ENCODE results near the gene DSTYK.

DSTYK gene

DNA sequence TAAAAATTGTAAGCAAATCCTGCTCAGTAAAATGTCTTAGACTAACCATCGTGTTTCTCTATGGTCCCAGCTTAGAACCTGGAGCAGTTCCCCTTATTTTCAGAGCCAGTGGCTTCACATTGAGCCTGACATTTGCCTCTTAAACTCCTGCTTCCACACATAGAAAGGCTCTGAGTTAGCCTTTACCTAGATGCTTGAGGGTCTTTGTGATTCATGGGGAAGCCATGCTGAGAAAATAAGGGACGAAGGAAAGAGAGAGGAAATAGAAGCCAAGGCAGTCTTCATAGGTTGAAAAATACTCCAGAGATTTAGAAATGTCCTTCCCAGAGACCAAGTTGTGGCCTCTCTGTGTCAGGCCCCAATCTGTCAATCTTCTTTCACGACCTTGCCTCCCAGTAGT is 73.6 kb downstream of the DSTYK start:
- Histone ChIP-seq H3K36me3 (ENCODE audit: insufficient read depth, low read depth, low read length) (no peaks in the 10 kb centered on the region), H3K27ac (ENCODE audit: low read length) (peak overlapping the region; percentile 44), H3K9me3 (ENCODE audit: insufficient read depth, low read depth, low read length) (no peaks in the 10 kb centered on the region), H3K4me1 (ENCODE audit: insufficient read depth, low read length) (peaks cover 3% of the 10 kb centered on the region; the same call in 1 of the 2 replicates), H3K9ac (ENCODE audit: low read depth, low read length) (0 out of 2 replicates have a peak overlapping the region, but pooled peaks have one; percentile 27), H3K27me3 (ENCODE audit: insufficient read depth, low read length) (no peaks in the 10 kb centered on the region), H3K4me3 (ENCODE audit: low read length) (no peak overlapping the region)

DNA sequence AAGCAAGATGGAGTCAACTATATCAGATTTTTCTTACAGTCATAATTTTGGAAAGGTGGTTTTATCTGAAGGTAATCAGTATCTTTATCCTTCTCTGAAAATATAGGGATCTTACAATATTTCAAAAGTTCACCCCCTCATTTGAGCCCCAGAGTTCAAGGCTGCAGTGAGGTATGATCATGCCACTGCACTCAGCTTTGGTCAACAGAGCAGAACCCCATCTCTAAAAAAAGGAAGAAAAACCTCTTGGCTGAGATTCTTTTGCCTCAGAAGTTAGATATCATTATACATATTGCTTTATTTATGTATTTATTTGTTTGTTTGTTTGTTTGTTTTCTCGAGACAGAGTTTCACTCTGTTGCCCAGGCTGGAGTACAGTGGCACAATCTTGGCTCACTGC is 78.2 kb downstream of the DSTYK start:
- Histone ChIP-seq H3K27me3 (ENCODE audit: insufficient read depth, low read length) (no peaks in the 10 kb centered on the region), H3K4me3 (ENCODE audit: low read length) (no peak overlapping the region), H3K27ac (ENCODE audit: low read length) (no peak overlapping the region), H3K9me3 (ENCODE audit: insufficient read depth, low read depth, low read length) (no peaks in the 10 kb centered on the region), H3K36me3 (ENCODE audit: insufficient read depth, low read depth, low read length) (no peaks in the 10 kb centered on the region), H3K9ac (ENCODE audit: low read depth, low read length) (no peak overlapping the region), H3K4me1 (ENCODE audit: insufficient read depth, low read length) (peaks cover 1% of the 10 kb centered on the region; the same call in 1 of the 2 replicates)

DNA sequence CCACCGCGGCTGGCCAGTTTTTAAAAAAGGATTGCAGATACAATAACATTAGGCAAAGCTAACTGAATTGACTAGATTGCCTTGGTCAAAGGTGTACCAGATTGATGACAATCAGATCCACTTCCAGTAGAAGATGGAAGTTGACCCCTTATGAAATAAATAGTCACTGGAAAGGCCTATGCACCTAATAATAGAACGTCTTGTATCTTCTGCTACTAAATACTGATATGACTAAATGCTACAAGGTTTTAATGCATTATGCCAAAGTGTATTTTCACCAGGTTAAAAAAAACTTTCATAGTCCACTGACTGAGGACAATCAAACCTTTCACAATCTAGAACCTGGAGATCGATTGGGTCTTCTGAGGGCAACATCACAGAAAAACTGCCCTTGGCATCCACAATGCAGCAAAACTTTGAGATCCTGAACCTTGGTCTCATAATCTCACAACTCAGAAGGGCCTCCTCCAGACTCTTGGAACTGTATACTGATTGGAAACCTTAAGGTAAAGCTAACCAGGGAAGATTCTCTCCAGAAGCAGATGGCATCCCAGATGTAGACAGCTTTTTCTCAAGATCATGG is 82.0 kb downstream of the DSTYK start:
- H3K4me3 ChIP-seq (ENCODE audit: low read length) = no peak overlapping the region
- no peaks in the 10 kb centered on the region for H3K27me3 ChIP-seq (ENCODE audit: insufficient read depth, low read length)
- H3K9ac ChIP-seq (ENCODE audit: low read depth, low read length) = no peak overlapping the region
- no peaks in the 10 kb centered on the region for H3K4me1 ChIP-seq (ENCODE audit: insufficient read depth, low read length)
- no peak overlapping the region for H3K27ac ChIP-seq (ENCODE audit: low read length)
- no peaks in the 10 kb centered on the region for H3K36me3 ChIP-seq (ENCODE audit: insufficient read depth, low read depth, low read length)
- H3K9me3 ChIP-seq (ENCODE audit: insufficient read depth, low read depth, low read length) = no peaks in the 10 kb centered on the region

GRCh38 chr1:205128050-205128449 is 83.5 kb downstream of the DSTYK start:
- Histone ChIP-seq H3K4me3 (ENCODE audit: low read length) (no peak overlapping the region), H3K27me3 (ENCODE audit: insufficient read depth, low read length) (no peaks in the 10 kb centered on the region), H3K9ac (ENCODE audit: low read depth, low read length) (no peak overlapping the region), H3K36me3 (ENCODE audit: insufficient read depth, low read depth, low read length) (no peaks in the 10 kb centered on the region), H3K27ac (ENCODE audit: low read length) (no peak overlapping the region), H3K9me3 (ENCODE audit: insufficient read depth, low read depth, low read length) (no peaks in the 10 kb centered on the region), H3K4me1 (ENCODE audit: insufficient read depth, low read length) (no peaks in the 10 kb centered on the region)

GRCh38 chr1:205127646-205128045 is 83.9 kb downstream of the DSTYK start:
- no peak overlapping the region for H3K4me3 ChIP-seq (ENCODE audit: low read length)
- no peaks in the 10 kb centered on the region for H3K9me3 ChIP-seq (ENCODE audit: insufficient read depth, low read depth, low read length)
- H3K36me3 ChIP-seq (ENCODE audit: insufficient read depth, low read depth, low read length) = no peaks in the 10 kb centered on the region
- no peak overlapping the region for H3K9ac ChIP-seq (ENCODE audit: low read depth, low read length)
- no peaks in the 10 kb centered on the region for H3K27me3 ChIP-seq (ENCODE audit: insufficient read depth, low read length)
- no peak overlapping the region for H3K27ac ChIP-seq (ENCODE audit: low read length)
- H3K4me1 ChIP-seq (ENCODE audit: insufficient read depth, low read length) = no peaks in the 10 kb centered on the region

GRCh38 chr1:205124726-205125125 is 86.8 kb downstream of the DSTYK start:
- 0 out of 2 replicates have a peak, but pooled peaks cover 3% of the 10 kb centered on the region for H3K36me3 ChIP-seq (ENCODE audit: insufficient read depth, low read depth, low read length)
- no peaks in the 10 kb centered on the region for H3K27me3 ChIP-seq (ENCODE audit: insufficient read depth, low read length)
- H3K27ac ChIP-seq (ENCODE audit: low read length) = no peak overlapping the region
- no peak overlapping the region for H3K9ac ChIP-seq (ENCODE audit: low read depth, low read length)
- no peaks in the 10 kb centered on the region for H3K9me3 ChIP-seq (ENCODE audit: insufficient read depth, low read depth, low read length)
- H3K4me1 ChIP-seq (ENCODE audit: insufficient read depth, low read length) = peaks cover 6% of the 10 kb centered on the region; the same call in 1 of the 2 replicates
- H3K4me3 ChIP-seq (ENCODE audit: low read length) = no peak overlapping the region

- Histone ChIP-seq H3K9ac (ENCODE audit: low read depth, low read length) (peak overlapping the region; percentile 98; the same call in 1 of the 2 replicates), H3K27ac (ENCODE audit: low read length) (no peak overlapping the region), H3K4me3 (ENCODE audit: low read length) (peak overlapping the region; percentile 98), H3K9me3 (ENCODE audit: insufficient read depth, low read depth, low read length) (no peaks in the 10 kb centered on the region), H3K36me3 (ENCODE audit: insufficient read depth, low read depth, low read length) (peaks cover 15% of the 10 kb centered on the region; the same call in 1 of the 2 replicates), H3K4me1 (ENCODE audit: insufficient read depth, low read length) (peaks cover 6% of the 10 kb centered on the region; the same call in 1 of the 2 replicates), H3K27me3 (ENCODE audit: insufficient read depth, low read length) (no peaks in the 10 kb centered on the region)
Measured at GRCh38 chr1:205122489-205122882, 89.0 kb downstream of the DSTYK start.

- Histone ChIP-seq H3K27me3 (ENCODE audit: insufficient read depth, low read length) (no peaks in the 10 kb centered on the region), H3K36me3 (ENCODE audit: insufficient read depth, low read depth, low read length) (peaks cover 15% of the 10 kb centered on the region; the same call in 1 of the 2 replicates), H3K27ac (ENCODE audit: low read length) (peak within 1 kb of the TSS; percentile 78), H3K4me1 (ENCODE audit: insufficient read depth, low read length) (peaks cover 6% of the 10 kb centered on the region; the same call in 1 of the 2 replicates), H3K4me3 (ENCODE audit: low read length) (peak within 1 kb of the TSS; percentile 98), H3K9ac (ENCODE audit: low read depth, low read length) (peak within 1 kb of the TSS; percentile 98), H3K9me3 (ENCODE audit: insufficient read depth, low read depth, low read length) (no peaks in the 10 kb centered on the region)
Measured at GRCh38 chr1:205121660-205122488, 89.6 kb downstream of the DSTYK start, which contains the start of gene RBBP5. TSS of gene RBBP5 (minus strand) at chr1:205121978. CDS start at chr1:205121873, 105 bp downstream.

DNA sequence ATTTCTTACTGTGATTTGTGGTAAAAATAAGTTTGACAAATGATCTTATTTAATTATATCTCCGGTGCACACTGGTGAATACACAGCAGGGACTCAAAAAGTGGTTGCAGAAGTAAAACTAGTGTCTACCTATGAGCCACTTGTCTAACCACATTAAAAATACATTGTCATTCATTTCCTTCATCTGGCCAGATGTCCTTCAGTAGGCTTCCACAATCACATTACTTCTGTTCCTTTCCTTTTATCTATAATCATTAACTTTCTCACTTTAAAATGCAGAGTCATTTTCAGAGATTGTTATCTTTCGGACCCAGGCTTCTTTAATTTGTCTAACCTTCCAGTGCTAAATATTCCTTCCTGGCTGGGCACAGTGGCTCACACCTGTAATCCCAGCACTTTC is 92.8 kb downstream of the DSTYK start:
- no peaks in the 10 kb centered on the region for H3K27me3 ChIP-seq (ENCODE audit: insufficient read depth, low read length)
- H3K4me1 ChIP-seq (ENCODE audit: insufficient read depth, low read length) = peaks cover 6% of the 10 kb centered on the region; the same call in 1 of the 2 replicates
- H3K9me3 ChIP-seq (ENCODE audit: insufficient read depth, low read depth, low read length) = no peaks in the 10 kb centered on the region
- H3K9ac ChIP-seq (ENCODE audit: low read depth, low read length) = no peak overlapping the region
- no peak overlapping the region for H3K27ac ChIP-seq (ENCODE audit: low read length)
- H3K4me3 ChIP-seq (ENCODE audit: low read length) = no peak overlapping the region
- peaks cover 36% of the 10 kb centered on the region for H3K36me3 ChIP-seq (ENCODE audit: insufficient read depth, low read depth, low read length)

- H3K27me3 ChIP-seq (ENCODE audit: insufficient read depth, low read length) = no peaks in the 10 kb centered on the region
- no peak overlapping the region for H3K4me3 ChIP-seq (ENCODE audit: low read length)
- no peak overlapping the region for H3K27ac ChIP-seq (ENCODE audit: low read length)
- H3K36me3 ChIP-seq (ENCODE audit: insufficient read depth, low read depth, low read length) = peaks cover 82% of the 10 kb centered on the region
- no peak overlapping the region for H3K9ac ChIP-seq (ENCODE audit: low read depth, low read length)
- H3K9me3 ChIP-seq (ENCODE audit: insufficient read depth, low read depth, low read length) = no peaks in the 10 kb centered on the region
- no peaks in the 10 kb centered on the region for H3K4me1 ChIP-seq (ENCODE audit: insufficient read depth, low read length)
Measured at GRCh38 chr1:205111354-205111753, 100.1 kb downstream of the DSTYK start.

- no peaks in the 10 kb centered on the region for H3K27me3 ChIP-seq (ENCODE audit: insufficient read depth, low read length)
- no peaks in the 10 kb centered on the region for H3K9me3 ChIP-seq (ENCODE audit: insufficient read depth, low read depth, low read length)
- peaks cover 87% of the 10 kb centered on the region for H3K36me3 ChIP-seq (ENCODE audit: insufficient read depth, low read depth, low read length)
- no peak overlapping the region for H3K4me3 ChIP-seq (ENCODE audit: low read length)
- H3K4me1 ChIP-seq (ENCODE audit: insufficient read depth, low read length) = no peaks in the 10 kb centered on the region
- H3K27ac ChIP-seq (ENCODE audit: low read length) = no peak overlapping the region
- H3K9ac ChIP-seq (ENCODE audit: low read depth, low read length) = no peak overlapping the region
Measured at GRCh38 chr1:205109711-205110110, 101.8 kb downstream of the DSTYK start.

DNA sequence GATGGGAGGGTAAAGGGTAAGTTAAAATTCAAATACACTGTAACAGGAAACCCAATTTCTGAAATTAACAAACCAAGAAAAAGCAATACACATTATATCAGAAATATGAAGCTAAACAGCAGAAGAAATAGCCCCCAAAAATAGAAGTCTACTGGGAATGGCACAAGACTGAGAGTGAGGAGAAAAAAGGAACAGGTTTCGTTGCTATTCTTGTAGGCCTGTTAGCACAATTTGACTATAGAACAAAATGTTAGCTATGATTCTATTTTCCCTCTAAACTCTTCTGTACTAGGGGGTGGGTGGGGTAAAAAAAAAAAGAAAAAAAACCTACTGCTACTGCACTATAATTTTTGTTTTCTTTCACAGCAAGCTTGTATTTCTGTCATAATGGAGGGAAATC is 102.2 kb downstream of the DSTYK start:
- Histone ChIP-seq H3K36me3 (ENCODE audit: insufficient read depth, low read depth, low read length) (peaks cover 87% of the 10 kb centered on the region), H3K4me1 (ENCODE audit: insufficient read depth, low read length) (no peaks in the 10 kb centered on the region), H3K27me3 (ENCODE audit: insufficient read depth, low read length) (no peaks in the 10 kb centered on the region), H3K4me3 (ENCODE audit: low read length) (no peak overlapping the region), H3K9me3 (ENCODE audit: insufficient read depth, low read depth, low read length) (no peaks in the 10 kb centered on the region), H3K27ac (ENCODE audit: low read length) (no peak overlapping the region), H3K9ac (ENCODE audit: low read depth, low read length) (no peak overlapping the region)

Data from iPS-20b (cell line).